Activated CD8-positive, alpha-beta memory T cell treated with anti-CD3 and anti-CD28 coated beads, Interleukin-2, amount 10 ng/mL, durations not matched to agents 7 days and 5 days (primary cell): Measurements from ENCODE around the gene PSMB2. TPM values are rescaled to one million over a fixed set of nuclear protein-coding genes. Genes with fewer than 3 reads are reported as not detected.
A peak's percentile ranks its signal among the peaks of the same experiment; 100 is the strongest.
"Not testable (repeated sequence)": the region's sequence is repeated elsewhere in the genome, so short reads cannot be mapped to it uniquely, and the experiment has no call there.

Experiments used
- ATAC-seq: fragments of 150-1000 bp; cut with Tn5 transposase; one replicate; pipeline ENCODE4 v1.10.0; 2021; ENCODE audit warnings: moderate library complexity
- CTCF ChIA-PET: fragments of 350-600 bp; sonication (Branson Sonifier 250); formaldehyde crosslinking; loops from one replicate; lab custom pipeline; 2021; ENCODE audit warnings: antibody characterized with exemption; lab: Charles Lee
- DNase-seq: peaks from one replicate; pipeline ENCODE4 v3.0.0-alpha.2; 2020
- H3K27ac Mint-ChIP-seq: one replicate; pipeline ENCODE4 v1.8.0; 2021; ENCODE audit warnings: mild to moderate bottlenecking, mixed read lengths
- H3K27me3 Mint-ChIP-seq: one replicate; pipeline ENCODE4 v1.8.0; 2021; ENCODE audit warnings: mixed read lengths
- H3K36me3 Mint-ChIP-seq: one replicate; pipeline ENCODE4 v1.8.0; 2021; ENCODE audit warnings: mild to moderate bottlenecking, mixed read lengths
- H3K4me1 Mint-ChIP-seq: one replicate; pipeline ENCODE4 v1.8.0; 2021; ENCODE audit warnings: mixed read lengths
- H3K4me3 Mint-ChIP-seq: one replicate; pipeline ENCODE4 v1.8.0; 2021; ENCODE audit warnings: mild to moderate bottlenecking, moderate library complexity, mixed read lengths
- H3K9me3 Mint-ChIP-seq: one replicate; pipeline ENCODE4 v1.8.0; 2022; ENCODE audit warnings: low read depth, mixed read lengths
- total RNA-seq, 2 experiments: library from RNA; stranded (reverse); gene quantifications; one replicate each; pipeline ENCODE4 v1.2.3, GENCODE V29; 2021

The PSMB2 gene
- total RNA-seq, result 100 to 1,000 TPM in 1 of 2 experiments, 10 to 100 TPM in 1; 88.8 to 103 TPM

GRCh38 chr1:35641233-35641866 is at the start of gene PSMB2:
Gene PSMB2 (minus strand): TSS chr1:35641526. CDS start chr1:35641432, 94 bp downstream.
- H3K4me3 Mint-ChIP-seq, result peak within 1 kb of the TSS; percentile 100
- peaks cover 28% of the 10 kb centered on the region for H3K27me3 Mint-ChIP-seq
- ATAC-seq (peak; percentile 95), DNase-seq (peak; percentile 98)
- H3K27ac Mint-ChIP-seq, result peak within 1 kb of the TSS; percentile 100
- peaks cover 39% of the 10 kb centered on the region for H3K4me1 Mint-ChIP-seq
- CTCF ChIA-PET, result interaction anchor here (0.7 to 1.3 kb wide), 3 partner anchors 64 to 237 kb away, joined by 3 to 4 read pairs (median 3); no protein-coding TSS in a partner anchor
- H3K36me3 Mint-ChIP-seq, result peaks cover 13% of the 10 kb centered on the region
- H3K9me3 Mint-ChIP-seq, result no peaks in the 10 kb centered on the region

GRCh38 chr1:35691080-35691479 is 49.8 kb upstream of the PSMB2 start:
- Mint-ChIP-seq H3K27ac (no peak overlapping the region), H3K27me3 (peaks cover 38% of the 10 kb centered on the region), H3K36me3 (no peaks in the 10 kb centered on the region), H3K4me3 (no peak overlapping the region), H3K9me3 (no peaks in the 10 kb centered on the region), H3K4me1 (no peaks in the 10 kb centered on the region)
- ATAC-seq (no peak), DNase-seq (no peak)
- CTCF ChIA-PET, result interaction anchor here (1.5 kb wide), 1 partner anchor 25 kb away, joined by 4 read pairs; no protein-coding TSS in a partner anchor

GRCh38 chr1:35690103-35690502 is 48.8 kb upstream of the PSMB2 start:
- ATAC-seq, result not testable (repeated sequence)
- CTCF ChIA-PET, result interaction anchor here (0.7 to 1.5 kb wide), 2 partner anchors 26 to 193 kb away, joined by 3 to 4 read pairs; partner anchors contain the start of gene AGO1
- H3K27me3 Mint-ChIP-seq, result peaks cover 35% of the 10 kb centered on the region

GRCh38 chr1:35688161-35688560 is 46.8 kb upstream of the PSMB2 start:
- H3K9me3 Mint-ChIP-seq, result no peaks in the 10 kb centered on the region
- no peak for ATAC-seq
- H3K27me3 Mint-ChIP-seq, result peaks cover 46% of the 10 kb centered on the region
- no peak overlapping the region for H3K27ac Mint-ChIP-seq
- H3K36me3 Mint-ChIP-seq, result no peaks in the 10 kb centered on the region
- no peak for DNase-seq
- no peaks in the 10 kb centered on the region for H3K4me1 Mint-ChIP-seq
- CTCF ChIA-PET, result interaction anchor here (1.5 to 1.8 kb wide), 2 partner anchors 27 to 124 kb away, joined by 3 to 6 read pairs; no protein-coding TSS in a partner anchor
- no peak overlapping the region for H3K4me3 Mint-ChIP-seq

More at GRCh38 chr1:35690103-35690502, 48.8 kb upstream of the PSMB2 start:
- not testable (repeated sequence) for H3K27ac Mint-ChIP-seq, H3K36me3 Mint-ChIP-seq, H3K4me3 Mint-ChIP-seq, H3K4me1 Mint-ChIP-seq, H3K9me3 Mint-ChIP-seq, DNase-seq

DNA sequence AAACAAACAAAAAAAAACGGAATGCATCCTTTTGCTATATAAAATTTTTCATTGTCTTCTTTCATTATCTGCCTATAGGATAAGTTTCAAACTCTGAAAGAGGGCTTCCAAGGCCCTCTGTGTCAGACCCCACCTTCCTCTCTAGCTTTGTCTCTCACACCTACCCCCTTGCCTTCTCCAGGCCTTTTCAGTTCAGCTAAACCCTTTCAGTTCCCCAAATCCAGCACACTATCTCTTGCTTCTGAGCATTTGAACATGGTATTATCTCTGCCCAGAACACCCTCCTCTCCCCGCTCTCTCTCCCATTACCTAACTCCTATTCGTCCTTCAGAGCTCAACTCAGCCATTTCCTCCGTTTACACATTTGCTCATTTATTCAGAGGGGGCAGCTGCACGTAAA is 41.7 kb upstream of the PSMB2 start:
- DNase-seq, result no peak
- no peak for ATAC-seq
- CTCF ChIA-PET, result no interaction called here
- Mint-ChIP-seq H3K27me3 (peaks cover 31% of the 10 kb centered on the region), H3K4me3 (no peak overlapping the region), H3K36me3 (no peaks in the 10 kb centered on the region), H3K4me1 (no peaks in the 10 kb centered on the region), H3K27ac (no peak overlapping the region), H3K9me3 (no peaks in the 10 kb centered on the region)

- no peak overlapping the region for H3K27ac Mint-ChIP-seq
- CTCF ChIA-PET, result interaction anchor here (1.1 to 1.2 kb wide), 2 partner anchors 21 to 73 kb away, joined by 3 to 4 read pairs; no protein-coding TSS in a partner anchor
Observed at GRCh38 chr1:35680271-35680670, 38.9 kb upstream of the PSMB2 start.

GRCh38 chr1:35675773-35676172 is 34.4 kb upstream of the PSMB2 start:
- ATAC-seq, result no peak
- Mint-ChIP-seq H3K4me3 (no peak overlapping the region), H3K27me3 (peaks cover 9% of the 10 kb centered on the region), H3K36me3 (no peaks in the 10 kb centered on the region), H3K9me3 (no peaks in the 10 kb centered on the region), H3K4me1 (no peaks in the 10 kb centered on the region), H3K27ac (no peak overlapping the region)
- DNase-seq, result no peak
- CTCF ChIA-PET, result interaction anchor here (0.6 kb wide), 1 partner anchor 68 kb away, joined by 4 read pairs; no protein-coding TSS in a partner anchor

More at GRCh38 chr1:35680271-35680670, 38.9 kb upstream of the PSMB2 start:
- H3K4me3 Mint-ChIP-seq, result no peak overlapping the region
- H3K4me1 Mint-ChIP-seq, result no peaks in the 10 kb centered on the region
- DNase-seq, result no peak
- no peak for ATAC-seq
- peaks cover 24% of the 10 kb centered on the region for H3K27me3 Mint-ChIP-seq
- H3K36me3 Mint-ChIP-seq, result no peaks in the 10 kb centered on the region
- H3K9me3 Mint-ChIP-seq, result no peaks in the 10 kb centered on the region

- ATAC-seq (no peak), DNase-seq (no peak)
- Mint-ChIP-seq H3K4me1 (no peaks in the 10 kb centered on the region), H3K9me3 (no peaks in the 10 kb centered on the region), H3K36me3 (no peaks in the 10 kb centered on the region), H3K4me3 (no peak overlapping the region), H3K27me3 (peaks cover 9% of the 10 kb centered on the region), H3K27ac (no peak overlapping the region)
- CTCF ChIA-PET, result no interaction called here
Observed at GRCh38 chr1:35674111-35674510, 32.8 kb upstream of the PSMB2 start.

DNA sequence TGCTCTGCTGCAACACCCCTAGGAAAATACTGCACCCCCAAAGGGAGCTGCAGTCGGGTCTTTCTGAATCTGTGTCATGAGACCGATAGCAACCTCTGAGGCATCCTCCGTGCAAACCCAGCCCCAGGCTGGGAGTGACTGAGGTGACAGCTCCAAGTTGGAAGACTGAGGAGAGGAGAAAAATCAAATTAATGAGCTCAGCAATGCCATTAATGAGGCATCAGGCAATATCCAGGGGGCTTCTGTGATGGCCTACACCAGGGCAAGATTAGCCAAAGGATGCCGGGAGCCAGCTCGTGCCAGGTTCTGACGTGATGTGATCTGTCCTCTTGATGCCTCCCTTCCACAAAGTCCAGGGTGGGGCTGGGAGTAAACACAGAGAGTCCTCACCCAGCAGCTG is 30.8 kb upstream of the PSMB2 start:
- Mint-ChIP-seq H3K27ac (no peak overlapping the region), H3K27me3 (peaks cover 21% of the 10 kb centered on the region), H3K4me1 (no peaks in the 10 kb centered on the region), H3K9me3 (no peaks in the 10 kb centered on the region), H3K4me3 (no peak overlapping the region), H3K36me3 (no peaks in the 10 kb centered on the region)
- no peak for ATAC-seq
- CTCF ChIA-PET, result interaction anchor here (0.6 kb wide), 1 partner anchor 134 kb away, joined by 3 read pairs; no protein-coding TSS in a partner anchor
- DNase-seq, result no peak

DNA sequence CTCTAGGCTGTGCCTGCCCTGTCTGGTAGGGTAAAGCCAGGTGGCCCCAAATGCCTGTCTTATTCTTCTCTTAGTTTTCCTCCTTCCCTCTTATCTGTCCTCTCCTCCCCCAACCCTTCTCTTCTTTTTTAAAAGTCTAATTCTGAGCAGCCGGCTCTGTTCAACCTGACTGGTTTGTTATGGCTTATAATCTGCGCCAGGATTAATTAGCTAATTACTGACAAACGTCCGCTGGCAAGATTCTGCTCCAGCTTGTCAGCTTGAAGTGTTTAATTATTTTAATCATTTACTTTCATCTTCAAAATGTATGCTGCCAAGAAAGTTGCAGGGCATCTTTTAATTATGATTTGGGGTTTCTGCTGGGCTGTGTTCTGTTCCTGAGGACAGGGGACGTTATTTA is 27.2 kb upstream of the PSMB2 start:
- CTCF ChIA-PET, result no interaction called here

DNA sequence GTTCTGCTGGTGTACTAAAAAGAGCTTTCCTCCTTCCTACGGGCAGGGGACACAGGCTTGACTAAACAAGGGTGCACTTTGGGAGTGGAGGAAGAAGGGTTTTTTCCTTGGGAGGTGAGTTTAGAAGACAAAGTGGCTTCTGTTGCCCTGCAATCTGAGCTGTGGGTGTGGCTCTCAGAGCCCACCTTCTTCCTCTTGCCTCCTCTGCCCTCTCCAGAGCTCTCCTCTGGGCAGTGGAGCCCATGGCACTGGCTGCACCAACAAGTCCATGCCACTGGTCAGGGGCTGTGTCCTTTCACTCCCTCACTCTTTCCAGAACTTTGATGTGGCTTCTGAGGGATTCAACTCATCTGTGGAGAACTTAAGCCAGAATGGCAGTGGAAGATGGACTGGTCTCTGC is 25.6 kb upstream of the PSMB2 start:
- no peaks in the 10 kb centered on the region for H3K36me3 Mint-ChIP-seq
- no peak overlapping the region for H3K27ac Mint-ChIP-seq
- no peak for ATAC-seq
- no peak overlapping the region for H3K4me3 Mint-ChIP-seq
- H3K4me1 Mint-ChIP-seq, result no peaks in the 10 kb centered on the region
- CTCF ChIA-PET, result no interaction called here
- H3K9me3 Mint-ChIP-seq, result no peaks in the 10 kb centered on the region
- DNase-seq, result no peak
- peaks cover 27% of the 10 kb centered on the region for H3K27me3 Mint-ChIP-seq

More for the DNA sequence above, 27.2 kb upstream of the PSMB2 start:
- Mint-ChIP-seq H3K27me3 (peaks cover 25% of the 10 kb centered on the region), H3K4me1 (no peaks in the 10 kb centered on the region), H3K4me3 (no peak overlapping the region), H3K36me3 (no peaks in the 10 kb centered on the region), H3K9me3 (no peaks in the 10 kb centered on the region), H3K27ac (no peak overlapping the region)
- DNase-seq (no peak), ATAC-seq (no peak)

DNA sequence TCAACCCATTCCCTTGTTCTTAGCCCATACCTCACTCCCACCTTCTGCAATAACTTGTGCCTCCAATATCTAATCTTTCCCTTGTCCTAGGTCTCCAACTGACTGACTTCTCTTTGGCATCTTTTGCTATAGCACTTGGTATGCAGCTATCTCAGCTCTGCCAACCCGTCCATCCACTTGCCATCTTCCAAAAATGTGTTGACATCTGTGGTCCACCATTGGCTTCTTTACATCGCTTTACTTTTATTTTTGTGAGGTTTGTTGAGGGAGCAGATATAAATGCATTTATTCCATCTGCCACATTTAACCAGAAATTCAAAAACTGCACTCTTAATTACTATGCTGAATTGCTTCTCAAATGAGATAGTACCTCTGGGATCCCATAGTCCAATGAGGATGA is 24.9 kb upstream of the PSMB2 start:
- Mint-ChIP-seq H3K4me3 (no peak overlapping the region), H3K27ac (no peak overlapping the region), H3K27me3 (peaks cover 27% of the 10 kb centered on the region), H3K36me3 (no peaks in the 10 kb centered on the region), H3K4me1 (no peaks in the 10 kb centered on the region), H3K9me3 (no peaks in the 10 kb centered on the region)
- no peak for ATAC-seq
- CTCF ChIA-PET, result interaction anchor here (0.9 kb wide), 1 partner anchor 49 kb away, joined by 3 read pairs; no protein-coding TSS in a partner anchor
- no peak for DNase-seq

DNA sequence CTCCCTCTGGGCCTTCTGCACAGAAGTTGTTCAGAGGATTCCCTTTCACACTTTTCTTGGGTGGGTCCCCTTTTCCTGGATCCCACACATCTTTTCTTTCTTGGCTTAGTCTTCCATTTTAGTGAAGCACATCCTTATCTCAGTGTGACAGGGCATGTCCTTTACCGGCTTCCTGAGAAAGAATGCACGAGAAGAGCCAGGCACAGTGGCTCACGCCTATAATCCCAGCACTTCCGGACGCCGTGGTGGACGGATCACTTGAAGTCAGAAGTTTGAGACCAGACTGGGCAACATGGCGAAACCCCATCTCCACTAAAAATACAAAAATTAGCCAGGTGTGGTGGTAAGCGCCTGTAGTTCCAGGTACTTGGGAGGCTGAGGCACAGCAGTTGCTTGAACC is 22.1 kb upstream of the PSMB2 start:
- no peak overlapping the region for H3K27ac Mint-ChIP-seq
- H3K4me1 Mint-ChIP-seq, result no peaks in the 10 kb centered on the region

GRCh38 chr1:35661474-35661795 is 20.1 kb upstream of the PSMB2 start:
- no peak overlapping the region for H3K4me3 Mint-ChIP-seq
- DNase-seq, result no peak
- CTCF ChIA-PET, result no interaction called here
- H3K36me3 Mint-ChIP-seq, result no peaks in the 10 kb centered on the region
- no peaks in the 10 kb centered on the region for H3K9me3 Mint-ChIP-seq
- no peak for ATAC-seq
- no peak overlapping the region for H3K27ac Mint-ChIP-seq
- H3K27me3 Mint-ChIP-seq, result peaks cover 15% of the 10 kb centered on the region
- H3K4me1 Mint-ChIP-seq, result no peaks in the 10 kb centered on the region

More for the DNA sequence above, 22.1 kb upstream of the PSMB2 start:
- no peak overlapping the region for H3K4me3 Mint-ChIP-seq
- peaks cover 26% of the 10 kb centered on the region for H3K27me3 Mint-ChIP-seq
- no peaks in the 10 kb centered on the region for H3K36me3 Mint-ChIP-seq
- ATAC-seq (no peak), DNase-seq (no peak)
- no peaks in the 10 kb centered on the region for H3K9me3 Mint-ChIP-seq
- CTCF ChIA-PET, result no interaction called here
